Stimulated activated CD4-positive, alpha-beta T cell treated with anti-CD3 and anti-CD28 coated beads, Interleukin-2, amount 100 ng/mL, for 4 hours (primary cell): ENCODE results near the gene PALLD.

Source experiments
- DNase-seq: peaks from one replicate; pipeline ENCODE4 v3.0.0-alpha.2; 2020; ENCODE audit warnings: low read depth

The PALLD gene

GRCh38 chr4:168593399-168593798 lies 96.5 kb downstream of the PALLD start:
- no peak for DNase-seq

GRCh38 chr4:168594121-168594520 lies 97.3 kb downstream of the PALLD start:
- DNase-seq: no peak

GRCh38 chr4:168598191-168598590 lies 101.3 kb downstream of the PALLD start:
- no peak for DNase-seq

GRCh38 chr4:168600796-168601583 lies 104.1 kb downstream of the PALLD start:
- DNase-seq: no peak

- no peak for DNase-seq
Measured at GRCh38 chr4:168601899-168602298, 105.0 kb downstream of the PALLD start.

- no peak for DNase-seq
Measured at GRCh38 chr4:168604496-168605373, 107.9 kb downstream of the PALLD start.

- DNase-seq: no peak
Measured at GRCh38 chr4:168605411-168605810, 108.6 kb downstream of the PALLD start.

GRCh38 chr4:168607215-168607614 lies 110.4 kb downstream of the PALLD start:
- no peak for DNase-seq

GRCh38 chr4:168608771-168609170 lies 111.9 kb downstream of the PALLD start:
- no peak for DNase-seq

- no peak for DNase-seq
Measured at GRCh38 chr4:168609369-168609768, 112.5 kb downstream of the PALLD start.

- no peak for DNase-seq
Measured at GRCh38 chr4:168610911-168611530, 114.2 kb downstream of the PALLD start.

- DNase-seq: no peak
Measured at GRCh38 chr4:168612450-168613135, 115.7 kb downstream of the PALLD start.

GRCh38 chr4:168613869-168614268 lies 117.0 kb downstream of the PALLD start:
- DNase-seq: no peak

- DNase-seq: no peak
Measured at GRCh38 chr4:168614281-168615057, 117.6 kb downstream of the PALLD start.

GRCh38 chr4:168615294-168616065 lies 118.6 kb downstream of the PALLD start:
- DNase-seq: no peak

- DNase-seq: no peak
Measured at GRCh38 chr4:168618577-168619265, 121.9 kb downstream of the PALLD start.

- DNase-seq: no peak
Measured at GRCh38 chr4:168619266-168619631, 122.4 kb downstream of the PALLD start.

GRCh38 chr4:168621806-168622589 lies 125.1 kb downstream of the PALLD start:
- no peak for DNase-seq

GRCh38 chr4:168622600-168622999 lies 125.7 kb downstream of the PALLD start:
- no peak for DNase-seq
